Ovary (tissue), 3 donors: ENCODE measurements around the gene PDLIM7.

ENCODE experiments used
- EP300 ChIP-seq: sonication (generic); formaldehyde crosslinking; IDR thresholded peaks from one replicate; pipeline ENCODE4 v1.6.1; 2017; ENCODE audit warnings: antibody characterized with exemption
- TF ChIP-seq, protein P1 (sequence below), 3 donors: fragments of 450-650 bp in 2 of 3; fragments of 200-600 bp in 1 of 3; IDR thresholded peaks; one replicate each; pipeline versions ENCODE4 v1.5.1 to v1.8.0; 2016 to 2022; ENCODE audit warnings: antibody characterized with exemption in 3 of 3, mild to moderate bottlenecking in 1 of 3
- donor health status: DM: no; HTN: no; CAD: no.

DNA sequence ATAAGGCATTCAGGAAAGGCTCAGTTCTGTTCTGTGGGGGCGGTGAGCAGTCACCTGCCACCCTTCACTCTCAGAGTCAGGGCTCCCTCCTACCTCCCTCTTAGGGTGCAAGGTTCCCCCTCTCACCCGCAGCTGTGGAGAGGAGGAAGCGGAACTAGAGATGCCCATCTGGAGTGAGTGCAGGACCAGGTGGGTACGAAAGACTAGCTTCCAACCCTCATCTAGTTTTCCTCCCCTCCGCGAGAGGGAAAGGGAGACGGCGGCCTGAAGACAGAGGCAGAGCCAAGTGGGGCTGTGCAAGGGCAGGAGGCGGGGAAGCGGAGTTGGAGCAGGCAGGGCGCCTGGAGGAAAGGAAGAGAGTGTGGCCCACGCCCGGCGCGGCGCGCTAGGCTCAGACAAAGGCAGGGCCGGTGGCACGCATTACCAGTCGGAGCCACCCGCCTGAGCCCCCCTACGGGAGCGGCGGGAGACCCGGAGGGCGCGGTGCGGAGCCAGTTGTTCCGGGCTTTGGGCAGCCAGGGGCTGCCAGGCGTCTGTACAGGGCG, 43.5 kb downstream of the PDLIM7 start:
- TF ChIP-seq, protein P1, sequence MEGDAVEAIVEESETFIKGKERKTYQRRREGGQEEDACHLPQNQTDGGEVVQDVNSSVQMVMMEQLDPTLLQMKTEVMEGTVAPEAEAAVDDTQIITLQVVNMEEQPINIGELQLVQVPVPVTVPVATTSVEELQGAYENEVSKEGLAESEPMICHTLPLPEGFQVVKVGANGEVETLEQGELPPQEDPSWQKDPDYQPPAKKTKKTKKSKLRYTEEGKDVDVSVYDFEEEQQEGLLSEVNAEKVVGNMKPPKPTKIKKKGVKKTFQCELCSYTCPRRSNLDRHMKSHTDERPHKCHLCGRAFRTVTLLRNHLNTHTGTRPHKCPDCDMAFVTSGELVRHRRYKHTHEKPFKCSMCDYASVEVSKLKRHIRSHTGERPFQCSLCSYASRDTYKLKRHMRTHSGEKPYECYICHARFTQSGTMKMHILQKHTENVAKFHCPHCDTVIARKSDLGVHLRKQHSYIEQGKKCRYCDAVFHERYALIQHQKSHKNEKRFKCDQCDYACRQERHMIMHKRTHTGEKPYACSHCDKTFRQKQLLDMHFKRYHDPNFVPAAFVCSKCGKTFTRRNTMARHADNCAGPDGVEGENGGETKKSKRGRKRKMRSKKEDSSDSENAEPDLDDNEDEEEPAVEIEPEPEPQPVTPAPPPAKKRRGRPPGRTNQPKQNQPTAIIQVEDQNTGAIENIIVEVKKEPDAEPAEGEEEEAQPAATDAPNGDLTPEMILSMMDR (IDR thresholded peaks at IDR 0.05), result no peak
- TF ChIP-seq EP300, result no peak
